PC-9 (cell line): ENCODE results near the gene PHF20. TPM values are rescaled to one million over a fixed set of nuclear protein-coding genes. Genes with fewer than 3 reads are reported as not detected.

Experiments used
- BruUV-seq: library from RNA; stranded (reverse); fragments of 400-500 nt; replicated peaks from 2 replicates; lab custom pipeline; 2021; lab: Mats Ljungman, UMichigan
- CTCF ChIA-PET: fragments of 300-600 bp; sonication (Branson Sonifier 250); formaldehyde crosslinking; loops from one replicate; lab custom pipeline; 2022; ENCODE audit warnings: antibody characterized with exemption; lab: Charles Lee
- POLR2A ChIA-PET: fragments of 300-600 bp; sonication (Branson Sonifier 250); formaldehyde crosslinking; loops from one replicate; lab custom pipeline; 2022; ENCODE audit warnings: antibody characterized with exemption; ENCODE audit not compliant: unreplicated experiment; lab: Charles Lee
- DNase-seq, 2 experiments: peaks; one replicate each; pipeline versions ENCODE4 v3.0.0 to v3.0.0-alpha.2; 2015 to 2022; ENCODE audit warnings: mixed read lengths in 1 of 2
- H2AFZ ChIP-seq: fragments of 200-600 bp; sonication (generic); 2 replicates; pipeline ENCODE4 v1.8.1; 2017; ENCODE audit warnings: antibody characterized with exemption
- H3F3A ChIP-seq: fragments of 200-600 bp; sonication (generic); 2 replicates; pipeline ENCODE4 v1.8.1; 2017; ENCODE audit warnings: antibody characterized with exemption, mild to moderate bottlenecking, low read depth; ENCODE audit not compliant: insufficient read depth
- H3K27ac ChIP-seq: fragments of 200-600 bp; sonication (generic); 2 replicates; pipeline ENCODE4 v1.6.1; 2016; ENCODE audit warnings: mixed run types
- H3K27me3 ChIP-seq: fragments of 200-600 bp; sonication (generic); 2 replicates; pipeline ENCODE4 v1.6.1; 2016; ENCODE audit warnings: low read depth, mixed run types; ENCODE audit not compliant: insufficient read depth
- H3K36me3 ChIP-seq: fragments of 200-600 bp; sonication (generic); 2 replicates; pipeline ENCODE4 v1.6.1; 2016; ENCODE audit warnings: low read depth, mixed run types
- H3K4me1 ChIP-seq: fragments of 200-600 bp; sonication (generic); replicated peaks from 2 replicates; pipeline ENCODE4 v1.6.1; 2016; ENCODE audit warnings: mixed run types; ENCODE audit not compliant: insufficient read depth
- H3K4me2 ChIP-seq: fragments of 200-600 bp; sonication (generic); 2 replicates; pipeline ENCODE4 v1.6.1; 2017; ENCODE audit warnings: mixed run types
- H3K4me3 ChIP-seq: fragments of 200-600 bp; sonication (generic); 2 replicates; pipeline ENCODE4 v1.6.1; 2016; ENCODE audit warnings: mixed run types
- H3K79me2 ChIP-seq: fragments of 200-600 bp; sonication (generic); 2 replicates; pipeline ENCODE4 v1.6.1; 2017; ENCODE audit warnings: low read depth, mixed run types
- H3K9me2 ChIP-seq: fragments of 200-600 bp; sonication (generic); 2 replicates; pipeline ENCODE4 v1.8.1; 2017; ENCODE audit warnings: mild to moderate bottlenecking; ENCODE audit not compliant: insufficient read depth
- H3K9me3 ChIP-seq: fragments of 200-600 bp; sonication (generic); 2 replicates; pipeline ENCODE4 v1.8.1; 2016; ENCODE audit warnings: low read depth; ENCODE audit not compliant: insufficient read depth
- H4K20me1 ChIP-seq: fragments of 200-600 bp; sonication (generic); 2 replicates; pipeline ENCODE4 v1.8.1; 2017; ENCODE audit not compliant: insufficient read depth
- EZH2 ChIP-seq: fragments of 200-600 bp; sonication (generic); IDR thresholded peaks from 2 replicates; pipeline ENCODE4 v1.8.0; 2017; ENCODE audit warnings: antibody characterized with exemption, low read depth
- intact Hi-C: fragments of 100-400 bp; cut with micrococcal nuclease; formaldehyde crosslinking; loops from one replicate; pipeline ENCODE4 v1.10.0; 2022; ENCODE audit not compliant: unreplicated experiment
- total RNA-seq: library from RNA; stranded (reverse); gene quantifications from 2 replicates; pipeline ENCODE4 v1.2.3, GENCODE V29; 2021
- TF ChIP-seq, protein P1 (sequence below): fragments of 200-600 bp; sonication (generic); conservative IDR thresholded peaks from 2 replicates; pipeline ENCODE4 v1.6.1; 2017; ENCODE audit warnings: mixed run types, antibody characterized with exemption, mild to moderate bottlenecking, moderate library complexity

The PHF20 gene
- total RNA-seq, 1 experiment from 2014 or later: 59.8 TPM

GRCh38 chr20:35975576-35976373 is 204.0 kb downstream of the PHF20 start:
- Histone ChIP-seq H3K36me3 (no peaks in the 10 kb centered on the region), H3K79me2 (no peaks in the 10 kb centered on the region), H3K4me1 (no peaks in the 10 kb centered on the region; the same call in 1 of the 2 replicates), H3K9me3 (no peaks in the 10 kb centered on the region), H3K27me3 (no peaks in the 10 kb centered on the region), H3K4me3 (no peak overlapping the region), H3K27ac (no peak overlapping the region), H2AFZ (no peak overlapping the region), H3K9me2 (no peaks in the 10 kb centered on the region), H4K20me1 (no peaks in the 10 kb centered on the region), H3F3A (no peaks in the 10 kb centered on the region), H3K4me2 (no peak overlapping the region)
- BruUV-seq: no TSS peak
- intact Hi-C loops: no loop called here
- CTCF ChIA-PET: no interaction called here
- no peak for DNase-seq
- POLR2A ChIA-PET: no interaction called here
- TF ChIP-seq EZH2: no peak
- TF ChIP-seq, protein P1, sequence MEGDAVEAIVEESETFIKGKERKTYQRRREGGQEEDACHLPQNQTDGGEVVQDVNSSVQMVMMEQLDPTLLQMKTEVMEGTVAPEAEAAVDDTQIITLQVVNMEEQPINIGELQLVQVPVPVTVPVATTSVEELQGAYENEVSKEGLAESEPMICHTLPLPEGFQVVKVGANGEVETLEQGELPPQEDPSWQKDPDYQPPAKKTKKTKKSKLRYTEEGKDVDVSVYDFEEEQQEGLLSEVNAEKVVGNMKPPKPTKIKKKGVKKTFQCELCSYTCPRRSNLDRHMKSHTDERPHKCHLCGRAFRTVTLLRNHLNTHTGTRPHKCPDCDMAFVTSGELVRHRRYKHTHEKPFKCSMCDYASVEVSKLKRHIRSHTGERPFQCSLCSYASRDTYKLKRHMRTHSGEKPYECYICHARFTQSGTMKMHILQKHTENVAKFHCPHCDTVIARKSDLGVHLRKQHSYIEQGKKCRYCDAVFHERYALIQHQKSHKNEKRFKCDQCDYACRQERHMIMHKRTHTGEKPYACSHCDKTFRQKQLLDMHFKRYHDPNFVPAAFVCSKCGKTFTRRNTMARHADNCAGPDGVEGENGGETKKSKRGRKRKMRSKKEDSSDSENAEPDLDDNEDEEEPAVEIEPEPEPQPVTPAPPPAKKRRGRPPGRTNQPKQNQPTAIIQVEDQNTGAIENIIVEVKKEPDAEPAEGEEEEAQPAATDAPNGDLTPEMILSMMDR: no peak

- BruUV-seq: no TSS peak
- Histone ChIP-seq H3K79me2 (no peaks in the 10 kb centered on the region), H3K9me3 (no peaks in the 10 kb centered on the region), H3K4me2 (no peak overlapping the region), H3K27me3 (no peaks in the 10 kb centered on the region), H2AFZ (no peak overlapping the region), H3K9me2 (no peaks in the 10 kb centered on the region), H3K27ac (no peak overlapping the region), H3K36me3 (no peaks in the 10 kb centered on the region), H3F3A (no peaks in the 10 kb centered on the region), H3K4me3 (no peak overlapping the region), H3K4me1 (no peaks in the 10 kb centered on the region; the same call in 1 of the 2 replicates), H4K20me1 (no peaks in the 10 kb centered on the region)
- no peak for DNase-seq
- CTCF ChIA-PET: interaction anchor here (0.7 kb wide), 1 partner anchor 15 kb away, joined by 4 read pairs; no protein-coding TSS in a partner anchor
- TF ChIP-seq, protein P1: no peak
- no peak for TF ChIP-seq EZH2
- POLR2A ChIA-PET: interaction anchor here (0.6 kb wide), 1 partner anchor 647 kb away, joined by 4 read pairs; no protein-coding TSS in a partner anchor
- intact Hi-C loops: no loop called here
Observed at GRCh38 chr20:35978041-35978513, 206.3 kb downstream of the PHF20 start.

DNA sequence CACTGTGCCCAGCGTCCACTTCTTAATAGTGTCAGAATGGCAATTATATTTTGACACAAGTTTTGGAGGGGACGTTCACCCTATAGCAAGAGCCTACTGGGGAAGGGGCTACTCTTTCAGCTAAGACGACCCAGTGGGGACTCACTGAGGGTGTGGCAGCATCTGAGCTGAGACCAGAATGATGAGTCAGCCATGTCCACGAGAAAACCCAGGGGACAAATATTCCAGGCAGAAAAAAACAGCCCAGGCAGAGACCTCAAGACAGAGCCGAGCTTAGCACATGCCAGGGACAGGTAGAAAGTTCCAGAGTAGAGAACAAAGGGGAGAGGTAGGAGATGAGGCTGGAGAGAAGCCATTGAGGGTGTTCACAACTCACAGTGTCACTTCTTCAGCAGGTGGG is 207.7 kb downstream of the PHF20 start:
- BruUV-seq: no TSS peak

More for the DNA sequence above, 207.7 kb downstream of the PHF20 start:
- Histone ChIP-seq H3K27me3 (no peaks in the 10 kb centered on the region), H3K4me3 (no peak overlapping the region), H3K9me3 (no peaks in the 10 kb centered on the region), H3K36me3 (no peaks in the 10 kb centered on the region), H3K4me2 (no peak overlapping the region), H3K4me1 (no peaks in the 10 kb centered on the region; the same call in 1 of the 2 replicates), H2AFZ (no peak overlapping the region), H4K20me1 (no peaks in the 10 kb centered on the region), H3F3A (no peaks in the 10 kb centered on the region), H3K79me2 (no peaks in the 10 kb centered on the region), H3K9me2 (no peaks in the 10 kb centered on the region), H3K27ac (no peak overlapping the region)
- intact Hi-C loops: no loop called here
- ChIA-PET POLR2A (interaction anchor here (0.6 to 0.7 kb wide), 2 partner anchors 25 to 472 kb away, joined by 3 to 4 read pairs; partner anchors contain the start of gene SCAND1), CTCF (interaction anchor here (0.5 to 0.7 kb wide), 4 partner anchors 25 to 883 kb away, joined by 3 to 7 read pairs (median 3); partner anchors contain the start of gene SCAND1)
- TF ChIP-seq, protein P1: no peak
- no peak for TF ChIP-seq EZH2
- no peak for DNase-seq
